ENCODE data around the gene SNX1.

SNX1 gene

GRCh38 chr15:64148168-64148567 is 52.4 kb downstream of the SNX1 start:
- DNase-seq, result no peak

- no peak for DNase-seq
Measured at GRCh38 chr15:64148581-64148980, 52.8 kb downstream of the SNX1 start.

- DNase-seq, result no peak
Measured at GRCh38 chr15:64149424-64149823, 53.6 kb downstream of the SNX1 start.

GRCh38 chr15:64149893-64150578 is 54.3 kb downstream of the SNX1 start:
- DNase-seq, result no peak

GRCh38 chr15:64151727-64152506 is 56.1 kb downstream of the SNX1 start, which contains the start of gene SNX22:
Gene SNX22, plus strand, starts transcription at chr15:64151731. Its CDS starts 45 bp downstream, at chr15:64151776.
- DNase-seq, result peak; percentile 26

- DNase-seq, result no peak
Measured at GRCh38 chr15:64152507-64153387, 57.0 kb downstream of the SNX1 start.

GRCh38 chr15:64153480-64154367 is 57.9 kb downstream of the SNX1 start:
- peak; percentile 92 for DNase-seq

GRCh38 chr15:64155802-64156651 is 60.2 kb downstream of the SNX1 start:
- DNase-seq, result no peak

- DNase-seq, result no peak
Measured at GRCh38 chr15:64156652-64157331, 61.0 kb downstream of the SNX1 start.

GRCh38 chr15:64157599-64158125 is 61.9 kb downstream of the SNX1 start:
- no peak for DNase-seq

GRCh38 chr15:64158363-64159134 is 62.8 kb downstream of the SNX1 start:
- DNase-seq, result no peak

GRCh38 chr15:64161688-64162477 is 66.1 kb downstream of the SNX1 start:
- DNase-seq, result no peak

GRCh38 chr15:64162478-64162868 is 66.7 kb downstream of the SNX1 start:
- DNase-seq, result no peak

- DNase-seq, result peak; percentile 92
Measured at GRCh38 chr15:64162869-64163658, 67.3 kb downstream of the SNX1 start, which contains the start of gene PPIB. Gene PPIB, minus strand, starts transcription at chr15:64163022. Its CDS starts 36 bp downstream, at chr15:64162986.

- DNase-seq, result no peak
Measured at GRCh38 chr15:64163659-64164362, 68.0 kb downstream of the SNX1 start.

- DNase-seq, result no peak
Measured at GRCh38 chr15:64164436-64164835, 68.7 kb downstream of the SNX1 start.
